Neuron (in vitro differentiated cells): ENCODE results near the gene GIPC2.

Source experiments
- H2AFZ ChIP-seq: one replicate; pipeline ENCODE4 v1.6.1; 2013; ENCODE audit warnings: low read depth, mild to moderate bottlenecking, inconsistent platforms, low read length, moderate library complexity
- H3K27me3 ChIP-seq: one replicate; pipeline ENCODE4 v1.6.1; 2013; ENCODE audit warnings: low read length; ENCODE audit not compliant: insufficient read depth
- H3K36me3 ChIP-seq: one replicate; pipeline ENCODE4 v1.6.1; 2013; ENCODE audit warnings: low read length; ENCODE audit not compliant: insufficient read depth
- H3K4me1 ChIP-seq: one replicate; pipeline ENCODE4 v1.6.1; 2013; ENCODE audit warnings: low read length; ENCODE audit not compliant: insufficient read depth
- H3K4me3 ChIP-seq: 2 replicates; pipeline ENCODE4 v1.5.1; 2013; ENCODE audit warnings: mild to moderate bottlenecking, low read length, moderate library complexity
- H3K9me3 ChIP-seq: one replicate; pipeline ENCODE4 v1.6.1; 2013; ENCODE audit warnings: low read length

GIPC2 gene

GRCh38 chr1:78044796-78045562, 787 bp upstream of the GIPC2 start:
- no peaks in the 10 kb centered on the region for H3K36me3 ChIP-seq
- H3K27me3 ChIP-seq = peaks cover 50% of the 10 kb centered on the region
- no peak overlapping the region for H2AFZ ChIP-seq
- peaks cover 7% of the 10 kb centered on the region for H3K4me1 ChIP-seq
- H3K9me3 ChIP-seq = peaks cover 9% of the 10 kb centered on the region
- H3K4me3 ChIP-seq = no peak overlapping the region

GRCh38 chr1:78045563-78045925, 222 bp upstream of the GIPC2 start:
- Histone ChIP-seq H2AFZ (no peak overlapping the region), H3K27me3 (peaks cover 50% of the 10 kb centered on the region), H3K4me3 (no peak overlapping the region), H3K9me3 (peaks cover 9% of the 10 kb centered on the region), H3K4me1 (peaks cover 7% of the 10 kb centered on the region), H3K36me3 (no peaks in the 10 kb centered on the region)

- Histone ChIP-seq H3K36me3 (no peaks in the 10 kb centered on the region), H3K9me3 (peaks cover 9% of the 10 kb centered on the region), H3K27me3 (peaks cover 54% of the 10 kb centered on the region), H3K4me3 (no peak overlapping the region), H3K4me1 (peaks cover 7% of the 10 kb centered on the region), H2AFZ (no peak overlapping the region)
Measured at GRCh38 chr1:78047106-78047505, 1.3 kb downstream of the GIPC2 start.

- Histone ChIP-seq H3K9me3 (peaks cover 9% of the 10 kb centered on the region), H3K4me3 (no peak overlapping the region), H2AFZ (no peak overlapping the region), H3K27me3 (peaks cover 55% of the 10 kb centered on the region), H3K36me3 (no peaks in the 10 kb centered on the region), H3K4me1 (peaks cover 7% of the 10 kb centered on the region)
Measured at GRCh38 chr1:78047631-78048030, 1.9 kb downstream of the GIPC2 start.

GRCh38 chr1:78048446-78048845, 2.7 kb downstream of the GIPC2 start:
- no peaks in the 10 kb centered on the region for H3K36me3 ChIP-seq
- peaks cover 49% of the 10 kb centered on the region for H3K27me3 ChIP-seq
- no peak overlapping the region for H3K4me3 ChIP-seq
- peaks cover 7% of the 10 kb centered on the region for H3K4me1 ChIP-seq
- H3K9me3 ChIP-seq = peaks cover 9% of the 10 kb centered on the region
- H2AFZ ChIP-seq = no peak overlapping the region

- Histone ChIP-seq H3K9me3 (peaks cover 6% of the 10 kb centered on the region), H3K27me3 (peaks cover 42% of the 10 kb centered on the region), H3K4me1 (peaks cover 7% of the 10 kb centered on the region), H2AFZ (no peak overlapping the region), H3K36me3 (no peaks in the 10 kb centered on the region), H3K4me3 (no peak overlapping the region)
Measured at GRCh38 chr1:78049396-78049795, 3.6 kb downstream of the GIPC2 start.

GRCh38 chr1:78051005-78051404, 5.2 kb downstream of the GIPC2 start:
- Histone ChIP-seq H3K27me3 (peaks cover 26% of the 10 kb centered on the region), H3K9me3 (no peaks in the 10 kb centered on the region), H3K4me1 (peaks cover 7% of the 10 kb centered on the region), H3K36me3 (no peaks in the 10 kb centered on the region), H3K4me3 (no peak overlapping the region), H2AFZ (no peak overlapping the region)

GRCh38 chr1:78052685-78053405, 7.1 kb downstream of the GIPC2 start:
- Histone ChIP-seq H3K9me3 (no peaks in the 10 kb centered on the region), H3K4me3 (no peak overlapping the region), H2AFZ (no peak overlapping the region), H3K36me3 (no peaks in the 10 kb centered on the region), H3K4me1 (no peaks in the 10 kb centered on the region), H3K27me3 (peaks cover 9% of the 10 kb centered on the region)

GRCh38 chr1:78053498-78053897, 7.7 kb downstream of the GIPC2 start:
- Histone ChIP-seq H2AFZ (no peak overlapping the region), H3K27me3 (peaks cover 8% of the 10 kb centered on the region), H3K36me3 (no peaks in the 10 kb centered on the region), H3K4me3 (no peak overlapping the region), H3K9me3 (no peaks in the 10 kb centered on the region), H3K4me1 (no peaks in the 10 kb centered on the region)

- Histone ChIP-seq H3K4me3 (no peak overlapping the region), H3K4me1 (no peaks in the 10 kb centered on the region), H2AFZ (no peak overlapping the region), H3K36me3 (no peaks in the 10 kb centered on the region), H3K27me3 (peaks cover 7% of the 10 kb centered on the region), H3K9me3 (no peaks in the 10 kb centered on the region)
Measured at GRCh38 chr1:78054559-78054958, 8.8 kb downstream of the GIPC2 start.

- H3K9me3 ChIP-seq = no peaks in the 10 kb centered on the region
- peaks cover 7% of the 10 kb centered on the region for H3K27me3 ChIP-seq
- no peaks in the 10 kb centered on the region for H3K36me3 ChIP-seq
- no peak overlapping the region for H3K4me3 ChIP-seq
- H3K4me1 ChIP-seq = no peaks in the 10 kb centered on the region
- no peak overlapping the region for H2AFZ ChIP-seq
Measured at GRCh38 chr1:78054972-78055371, 9.2 kb downstream of the GIPC2 start.

GRCh38 chr1:78055565-78056132, 9.9 kb downstream of the GIPC2 start:
- no peaks in the 10 kb centered on the region for H3K36me3 ChIP-seq
- H2AFZ ChIP-seq = no peak overlapping the region
- H3K4me3 ChIP-seq = no peak overlapping the region
- no peaks in the 10 kb centered on the region for H3K4me1 ChIP-seq
- H3K27me3 ChIP-seq = peaks cover 7% of the 10 kb centered on the region
- no peaks in the 10 kb centered on the region for H3K9me3 ChIP-seq

GRCh38 chr1:78058670-78059069, 12.9 kb downstream of the GIPC2 start:
- H2AFZ ChIP-seq = no peak overlapping the region
- H3K27me3 ChIP-seq = no peaks in the 10 kb centered on the region
- H3K4me3 ChIP-seq = no peak overlapping the region

More at GRCh38 chr1:78058670-78059069, 12.9 kb downstream of the GIPC2 start:
- no peaks in the 10 kb centered on the region for H3K4me1 ChIP-seq
- H3K9me3 ChIP-seq = no peaks in the 10 kb centered on the region
- no peaks in the 10 kb centered on the region for H3K36me3 ChIP-seq
